ENCODE results near the gene CHTF18. TPM values are rescaled to one million over a fixed set of nuclear protein-coding genes. Genes with fewer than 3 reads are reported as not detected.

Gene CHTF18
- total RNA-seq, 1 donor from 2014 or later = 4.9 TPM

- intact Hi-C loops (cut with DNase I) = no loop called here
- Histone ChIP-seq H3K27ac (no peak overlapping the region), H3K4me1 (no peaks in the 10 kb centered on the region), H3K27me3 (no peaks in the 10 kb centered on the region), H3K36me3 (no peaks in the 10 kb centered on the region), H3K9me3 (no peaks in the 10 kb centered on the region), H3K4me3 (no peak overlapping the region)
- TF ChIP-seq POLR2A (IDR thresholded peaks at IDR 0.05) (no peak), CTCF (IDR thresholded peaks at IDR 0.05) (no peak), POLR2AphosphoS5 (IDR thresholded peaks at IDR 0.05; ENCODE audit: insufficient read depth in 1 of 2, low read depth in 1 of 2) (no peak)
- DNase-seq (ENCODE audit: extremely low spot score in 2 of 2) = no peak
Measured at GRCh38 chr16:844638-845350, 56.4 kb downstream of the CHTF18 start.

DNA sequence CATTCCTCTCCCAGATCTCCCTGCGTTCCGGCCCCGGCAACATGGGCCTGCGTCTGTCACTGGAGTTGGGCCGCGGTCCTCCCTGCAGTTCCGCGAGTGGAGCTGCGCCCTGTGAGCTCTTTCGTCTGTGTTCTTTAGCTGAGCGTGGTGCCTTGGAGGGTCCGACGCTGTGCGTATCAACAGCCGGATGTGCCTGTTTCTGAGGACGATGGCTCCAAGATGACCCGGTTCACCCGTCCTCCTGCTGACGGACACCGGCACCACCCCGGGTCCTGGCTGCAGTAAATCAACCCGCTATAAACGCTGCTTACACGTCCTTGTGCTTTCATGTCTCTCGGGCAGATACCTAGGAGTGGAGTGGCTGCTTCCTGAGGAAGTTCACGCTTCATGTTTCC, 56.9 kb downstream of the CHTF18 start:
- no peak overlapping the region for H3K4me3 ChIP-seq
- H3K9me3 ChIP-seq = no peaks in the 10 kb centered on the region
- TF ChIP-seq POLR2AphosphoS5 (IDR thresholded peaks at IDR 0.05; ENCODE audit: insufficient read depth in 1 of 2, low read depth in 1 of 2) (no peak), CTCF (IDR thresholded peaks at IDR 0.05) (no peak), POLR2A (IDR thresholded peaks at IDR 0.05) (no peak)
- DNase-seq (ENCODE audit: extremely low spot score in 2 of 2) = no peak
- no peaks in the 10 kb centered on the region for H3K36me3 ChIP-seq
- no peaks in the 10 kb centered on the region for H3K4me1 ChIP-seq
- no peak overlapping the region for H3K27ac ChIP-seq
- no peaks in the 10 kb centered on the region for H3K27me3 ChIP-seq
- intact Hi-C loops (cut with DNase I) = no loop called here

- H3K36me3 ChIP-seq = no peaks in the 10 kb centered on the region
Measured at GRCh38 chr16:847151-847550, 58.7 kb downstream of the CHTF18 start.

More at GRCh38 chr16:847151-847550, 58.7 kb downstream of the CHTF18 start:
- no peaks in the 10 kb centered on the region for H3K9me3 ChIP-seq
- intact Hi-C loops (cut with DNase I) = no loop called here
- H3K4me3 ChIP-seq = no peak overlapping the region
- no peak for DNase-seq (ENCODE audit: extremely low spot score in 2 of 2)
- no peak for TF ChIP-seq POLR2A (IDR thresholded peaks at IDR 0.05)
- no peak for TF ChIP-seq CTCF (IDR thresholded peaks at IDR 0.05)
- no peak for TF ChIP-seq POLR2AphosphoS5 (IDR thresholded peaks at IDR 0.05; ENCODE audit: insufficient read depth in 1 of 2, low read depth in 1 of 2)
- H3K4me1 ChIP-seq = no peaks in the 10 kb centered on the region
- H3K27ac ChIP-seq = no peak overlapping the region
- no peaks in the 10 kb centered on the region for H3K27me3 ChIP-seq

MicroRNA genes within 50 kb of the gene (microRNA counts, 767-probe panel; counts per million panel counts)
- 238 to 261 counts per million in 2 donors for microRNA hsa-miR-662

Small RNAs within 50 kb of the gene (microRNA-seq; reads per million reads assigned to microRNA genes)
- not detected for gene MIR662 (ENCODE audit: borderline number of aligned reads, borderline replicate concordance)

Small RNAs within 50 kb of the gene (small RNA-seq; reads per million reads assigned to genes)
- not detected for gene MIR662

Other genes with a start within 250 kb of the CHTF18 start
- not detected for gene PRR35, start 228.2 kb upstream of the CHTF18 start, total RNA-seq
- 0.74 TPM for gene NHLRC4, start 221.6 kb upstream of the CHTF18 start, total RNA-seq
- gene PIGQ, start 218.7 kb upstream of the CHTF18 start, total RNA-seq = 26.0 TPM
- gene RAB40C, start 198.6 kb upstream of the CHTF18 start, total RNA-seq = 41.3 TPM
- gene WFIKKN1, start 157.6 kb upstream of the CHTF18 start, total RNA-seq = 3.2 TPM
- 187 TPM for gene METTL26, start 152.3 kb upstream of the CHTF18 start, total RNA-seq
- gene MCRIP2, start 146.8 kb upstream of the CHTF18 start, total RNA-seq = 27.0 TPM
- gene WDR90, start 139.3 kb upstream of the CHTF18 start, total RNA-seq = 34.9 TPM
- 91.1 TPM for gene RHOT2, start 120.5 kb upstream of the CHTF18 start, total RNA-seq
- 1.7 TPM for gene RHBDL1, start 112.9 kb upstream of the CHTF18 start, total RNA-seq
- gene STUB1, start 108.2 kb upstream of the CHTF18 start, total RNA-seq = 124 TPM
- 62.9 TPM for gene JMJD8, start 104.3 kb upstream of the CHTF18 start, total RNA-seq
- gene WDR24, start 98.2 kb upstream of the CHTF18 start, total RNA-seq = 12.3 TPM
- 4.4 TPM for gene FBXL16, start 82.8 kb upstream of the CHTF18 start, total RNA-seq
- 32.2 TPM for gene METRN, start 73.5 kb upstream of the CHTF18 start, total RNA-seq
- 26.0 TPM for gene ANTKMT, start 67.5 kb upstream of the CHTF18 start, total RNA-seq
- gene CCDC78, start 62.2 kb upstream of the CHTF18 start, total RNA-seq = 7.6 TPM
- gene HAGHL, start 61.5 kb upstream of the CHTF18 start, total RNA-seq = 5.2 TPM
- 32.7 TPM for gene CIAO3, start 47.6 kb upstream of the CHTF18 start, total RNA-seq
- gene MSLN, start 27.9 kb upstream of the CHTF18 start, total RNA-seq = not detected
- 17.2 TPM for gene RPUSD1, start 239 bp upstream of the CHTF18 start, total RNA-seq
- gene GNG13, start 12.1 kb downstream of the CHTF18 start, total RNA-seq = not detected
- 26.0 TPM for gene LMF1, start 182.4 kb downstream of the CHTF18 start, total RNA-seq
- 0.74 TPM for gene SOX8, start 193.2 kb downstream of the CHTF18 start, total RNA-seq

Measured in vagina (tissue), 2 donors.